Dermis blood vessel endothelial cell (primary cell): ENCODE results near the gene FOXN3. TPM values are rescaled to one million over a fixed set of nuclear protein-coding genes. Genes with fewer than 3 reads are reported as not detected.
"Not testable (repeated sequence)": the region's sequence is repeated elsewhere in the genome, so short reads cannot be mapped to it uniquely, and the experiment has no call there.

Source experiments
- DNase-seq: peaks from one replicate; pipeline ENCODE4 v3.0.0; 2010
- total RNA-seq: library from RNA; depleted of rRNA; stranded (reverse); fragments of >200 nt; gene quantifications from 2 replicates; pipeline ENCODE4 v1.2.3, GENCODE V29; 2014

FOXN3 gene
- total RNA-seq, 1 donor from 2014 or later, result 25.9 TPM

DNA sequence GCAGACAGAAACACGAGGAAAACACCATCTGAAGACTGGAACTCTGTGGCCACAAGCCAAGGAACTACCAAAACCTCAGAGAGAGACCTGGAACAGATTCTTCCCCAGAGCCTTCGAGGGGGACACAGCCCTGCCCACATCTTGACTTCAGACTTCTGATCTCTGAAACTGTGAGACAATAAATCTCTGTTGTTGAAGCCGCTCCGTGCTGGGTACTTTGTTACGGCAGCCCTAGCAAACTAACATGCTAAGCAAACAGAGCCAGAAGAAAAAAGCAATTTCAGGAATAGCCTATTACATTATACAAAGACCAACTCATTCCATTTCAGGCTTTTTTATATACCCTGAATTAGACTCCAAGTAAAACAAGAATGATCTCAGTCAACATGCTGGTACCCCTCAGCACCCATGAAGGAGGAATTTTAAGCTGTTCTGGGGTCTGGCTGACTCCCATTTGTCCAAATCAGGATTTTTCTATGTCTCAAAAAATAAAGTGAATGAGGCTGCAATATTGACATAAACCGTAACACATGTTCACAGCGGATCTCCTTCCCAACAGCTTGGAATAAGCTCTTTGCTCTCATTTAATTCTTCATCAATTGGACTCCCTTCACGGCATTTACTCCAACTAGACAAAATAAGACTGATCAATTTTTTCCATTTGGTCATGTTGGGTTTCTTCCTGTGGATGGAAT is 190.1 kb downstream of the FOXN3 start:
- no peak for DNase-seq

DNA sequence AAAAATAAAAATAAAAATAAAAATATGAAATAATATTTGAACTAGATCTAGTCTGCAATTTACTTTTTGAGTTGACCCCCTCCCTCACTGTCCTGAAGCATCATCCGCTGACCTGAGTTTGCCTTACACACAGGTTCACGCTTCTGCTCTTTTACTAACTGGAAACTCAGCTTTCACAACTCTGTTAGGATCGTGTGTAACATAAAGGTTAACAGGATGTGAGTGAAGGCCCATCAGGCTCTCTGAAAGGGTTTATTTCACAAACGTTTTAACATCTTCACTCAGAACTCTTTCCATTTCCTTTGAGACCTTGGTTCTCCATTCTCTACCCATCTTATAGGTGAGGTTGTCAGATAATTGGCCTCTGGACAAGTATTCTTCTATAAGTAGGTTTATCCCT is 191.4 kb downstream of the FOXN3 start:
- no peak for DNase-seq

DNA sequence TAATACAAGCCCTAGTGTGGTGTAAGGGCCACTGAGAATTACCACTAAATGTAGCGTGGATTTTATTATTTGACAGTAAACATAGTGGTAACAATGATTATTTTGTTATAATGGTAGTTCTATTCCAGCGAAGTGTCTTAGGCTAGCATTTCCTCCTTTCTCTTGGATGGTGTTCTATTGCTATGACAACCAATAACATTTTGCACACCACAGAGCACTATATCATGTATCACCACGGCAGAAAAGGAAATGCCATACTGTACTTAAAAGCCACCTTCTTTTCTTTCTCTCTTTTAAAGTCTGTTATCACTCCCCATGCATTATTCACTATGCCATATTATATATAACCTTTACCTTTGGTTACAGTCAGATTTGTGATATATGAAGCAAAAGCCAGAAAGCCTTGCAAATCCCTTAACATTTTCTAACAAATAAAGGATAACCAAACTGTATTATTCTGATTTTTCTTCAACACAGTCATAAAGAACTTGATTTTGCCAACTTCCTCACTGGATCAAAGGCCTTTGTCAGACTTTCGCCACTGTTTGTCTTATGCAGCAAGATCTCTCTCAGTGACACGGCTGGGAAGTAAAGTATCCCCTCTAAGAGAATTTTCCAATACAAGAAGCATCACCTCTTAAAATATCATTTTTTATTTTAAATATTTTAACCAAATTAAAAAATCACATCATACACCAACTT is 195.8 kb downstream of the FOXN3 start:
- peak; percentile 89 for DNase-seq

DNA sequence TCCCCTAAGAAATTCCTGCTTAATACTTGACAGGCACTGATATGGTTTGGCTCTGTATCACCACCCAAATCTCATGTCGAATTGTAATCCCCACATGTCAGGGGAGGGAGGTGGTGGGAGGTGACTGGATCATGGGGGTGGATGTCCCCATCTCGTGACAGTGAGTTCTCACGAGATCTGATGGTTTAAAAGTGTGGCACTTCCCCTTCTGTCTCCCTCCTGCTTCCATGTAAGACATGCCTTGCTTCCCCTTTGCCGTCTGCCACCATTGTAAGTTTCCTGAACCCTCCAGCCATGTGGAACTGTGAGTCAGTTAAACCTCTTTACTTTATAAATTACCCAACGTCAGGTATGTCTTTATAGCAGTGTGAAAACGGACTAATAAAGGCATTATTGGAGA is 198.0 kb downstream of the FOXN3 start:
- DNase-seq, result no peak

DNA sequence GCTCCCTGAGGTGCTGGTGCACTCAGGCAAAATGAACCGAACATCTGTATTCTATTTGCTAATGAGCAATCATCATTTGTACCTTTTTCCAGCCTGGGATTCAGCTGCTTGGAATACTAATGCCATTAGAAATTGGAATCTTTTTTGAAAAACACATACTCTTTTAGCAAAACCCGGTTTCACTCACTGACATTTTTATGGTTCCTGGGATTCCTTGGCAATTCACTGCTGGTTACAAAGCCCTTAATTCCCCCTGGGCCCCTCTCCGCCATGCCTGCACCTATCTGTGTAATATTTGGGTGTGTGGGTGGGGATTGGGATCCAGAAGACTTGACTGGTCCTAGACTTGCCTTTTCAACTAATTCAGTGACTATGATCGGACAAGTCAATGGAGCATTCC is 199.1 kb downstream of the FOXN3 start:
- DNase-seq, result no peak

DNA sequence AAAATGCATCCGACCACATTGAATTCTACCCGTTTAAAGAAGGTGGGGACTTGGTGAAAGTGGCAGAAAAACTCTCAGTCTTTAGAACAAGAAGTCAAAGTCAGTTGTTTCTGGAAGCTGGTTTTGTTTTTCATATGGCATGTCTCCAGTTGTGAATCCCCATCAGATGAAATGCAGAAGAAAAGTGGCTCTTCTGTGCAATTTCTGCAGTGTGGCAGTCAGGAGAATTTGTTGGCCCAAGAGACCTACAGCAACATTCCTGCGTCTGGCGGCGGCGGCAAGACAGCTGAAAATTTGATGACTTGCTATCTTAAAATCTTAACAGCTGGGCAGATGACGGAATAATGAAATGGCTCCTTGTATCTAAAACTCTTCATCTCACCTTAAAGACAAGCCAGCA is 201.5 kb downstream of the FOXN3 start:
- no peak for DNase-seq

DNA sequence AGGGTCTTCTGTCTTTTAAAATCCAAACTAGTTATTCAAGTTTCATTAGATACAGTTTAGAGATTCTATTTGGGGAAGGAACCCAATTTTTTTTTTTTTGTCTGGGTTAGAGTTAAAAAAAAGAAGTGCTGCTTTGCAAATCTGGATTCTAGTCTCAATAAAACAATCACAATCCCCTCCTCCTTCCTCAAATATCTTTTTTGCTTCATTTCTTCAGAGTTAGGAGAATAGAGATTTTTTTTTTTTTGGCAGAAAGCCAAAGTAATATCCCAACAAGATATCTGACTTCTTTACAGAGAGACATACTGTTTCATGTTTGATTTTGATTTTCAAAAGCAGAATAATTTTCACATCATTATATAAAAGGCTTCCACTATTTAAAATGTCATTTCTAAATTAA is 201.9 kb downstream of the FOXN3 start:
- DNase-seq, result no peak

DNA sequence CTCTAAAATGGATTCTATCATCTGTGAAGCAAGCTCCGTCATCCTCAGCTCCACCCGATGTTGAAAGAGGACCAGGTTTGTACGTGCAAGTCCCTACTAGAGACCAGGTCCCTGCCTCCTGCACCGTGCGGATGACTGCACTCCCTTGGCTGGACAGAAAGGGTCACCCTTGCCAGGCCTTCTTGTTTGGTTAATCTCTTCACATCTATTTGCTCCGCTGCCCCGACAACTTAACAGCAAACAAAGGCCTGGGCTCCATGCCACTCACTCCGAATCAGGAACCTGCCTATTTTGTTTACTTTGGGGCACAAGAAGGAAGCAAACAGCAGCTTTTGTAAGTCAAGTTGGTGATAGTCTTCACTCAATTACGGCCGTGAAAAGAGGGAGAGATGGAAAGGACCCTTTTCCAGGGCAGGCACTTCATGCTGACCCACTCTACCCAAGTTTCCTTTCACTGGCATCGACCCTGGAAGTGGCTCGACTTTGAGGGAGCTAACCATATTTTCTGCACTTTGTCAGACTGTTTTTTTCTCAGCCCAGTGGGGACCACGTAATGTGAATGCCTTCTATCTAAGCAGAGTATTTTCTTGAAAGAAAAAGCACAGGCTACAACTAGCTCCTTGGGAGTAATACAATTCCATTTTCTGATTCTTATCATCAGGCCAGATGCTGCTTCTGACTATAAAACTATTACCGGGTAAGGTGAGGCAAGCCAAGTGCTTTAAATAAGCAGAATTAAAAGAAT is 202.6 kb downstream of the FOXN3 start:
- DNase-seq, result peak; percentile 56

DNA sequence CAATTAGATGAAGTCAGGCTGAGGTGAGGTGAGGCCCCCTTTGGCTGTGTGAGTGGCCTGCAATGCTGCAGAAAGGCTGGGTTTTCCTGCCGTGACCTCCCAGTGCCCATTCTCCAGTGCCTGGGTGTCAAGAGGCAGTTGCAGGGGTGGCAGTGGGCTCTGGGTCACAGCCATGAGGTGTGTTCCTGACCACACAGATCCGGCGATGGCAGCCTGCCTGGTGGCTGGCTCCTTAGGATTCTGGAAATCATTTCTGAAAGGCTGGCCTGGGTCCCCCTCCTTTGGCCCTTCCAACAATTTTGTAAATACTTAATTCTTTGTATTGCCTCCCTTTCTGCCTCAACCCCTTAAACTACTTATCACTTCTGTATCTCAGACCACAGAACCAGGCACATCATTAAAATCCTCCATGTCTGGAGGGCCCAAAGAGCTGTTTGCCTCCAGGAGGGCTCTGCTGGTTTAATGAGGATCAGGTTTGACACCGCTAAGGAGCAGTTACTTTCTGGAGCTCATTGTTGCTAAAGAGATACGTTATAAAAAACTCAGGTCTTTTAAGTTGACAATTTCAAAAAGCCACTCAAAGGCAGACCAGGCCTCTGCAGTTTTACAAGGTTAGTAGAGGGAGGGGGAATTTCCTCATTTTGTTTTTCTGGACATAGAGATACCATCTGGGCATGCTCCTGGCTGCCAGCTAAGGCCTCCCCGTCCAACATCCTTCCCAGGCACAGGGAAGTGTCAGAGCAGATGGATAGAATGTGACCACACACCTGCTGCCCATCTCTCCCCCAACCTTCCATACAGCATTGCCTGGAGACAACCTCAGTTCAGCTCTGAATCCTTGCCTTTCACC is 204.4 kb downstream of the FOXN3 start:
- DNase-seq, result no peak

DNA sequence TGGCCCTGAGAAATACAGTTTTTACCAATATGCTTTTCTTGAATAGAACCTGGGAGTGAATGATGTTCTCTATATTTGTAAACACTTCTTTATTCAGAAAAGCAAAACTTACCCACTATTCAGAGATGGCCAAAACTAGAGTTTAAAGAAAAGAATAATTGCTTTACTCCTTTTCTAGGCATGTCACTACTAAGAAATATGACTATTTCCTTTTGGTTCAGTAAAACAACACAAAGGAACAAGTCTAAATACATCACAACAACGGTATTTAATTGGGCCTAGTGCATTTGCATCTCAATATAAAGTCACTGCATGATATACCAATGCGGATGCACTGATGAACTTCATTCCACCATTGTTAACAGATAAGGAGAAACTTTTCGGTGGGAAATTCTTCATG is 207.5 kb downstream of the FOXN3 start:
- DNase-seq, result no peak

DNA sequence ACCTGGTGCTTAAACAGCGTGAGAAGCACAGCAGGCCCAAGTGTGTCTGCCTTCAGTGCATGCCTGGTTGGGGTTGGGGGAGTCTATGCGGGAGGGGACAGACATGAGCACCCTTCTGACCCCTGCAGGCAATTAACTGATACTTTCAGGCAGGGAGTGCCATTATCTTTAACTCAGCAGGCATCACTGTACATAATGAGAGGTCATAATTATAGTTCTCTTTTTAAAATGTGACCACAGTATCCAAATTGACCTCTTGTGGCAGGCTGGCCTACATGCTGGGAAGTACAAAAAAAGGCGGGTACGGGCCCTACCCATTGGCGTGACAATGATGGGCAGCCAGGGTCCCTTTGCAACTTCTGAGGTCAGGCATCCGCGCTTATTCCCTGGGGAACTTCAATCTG is 209.1 kb downstream of the FOXN3 start:
- DNase-seq, result no peak

DNA sequence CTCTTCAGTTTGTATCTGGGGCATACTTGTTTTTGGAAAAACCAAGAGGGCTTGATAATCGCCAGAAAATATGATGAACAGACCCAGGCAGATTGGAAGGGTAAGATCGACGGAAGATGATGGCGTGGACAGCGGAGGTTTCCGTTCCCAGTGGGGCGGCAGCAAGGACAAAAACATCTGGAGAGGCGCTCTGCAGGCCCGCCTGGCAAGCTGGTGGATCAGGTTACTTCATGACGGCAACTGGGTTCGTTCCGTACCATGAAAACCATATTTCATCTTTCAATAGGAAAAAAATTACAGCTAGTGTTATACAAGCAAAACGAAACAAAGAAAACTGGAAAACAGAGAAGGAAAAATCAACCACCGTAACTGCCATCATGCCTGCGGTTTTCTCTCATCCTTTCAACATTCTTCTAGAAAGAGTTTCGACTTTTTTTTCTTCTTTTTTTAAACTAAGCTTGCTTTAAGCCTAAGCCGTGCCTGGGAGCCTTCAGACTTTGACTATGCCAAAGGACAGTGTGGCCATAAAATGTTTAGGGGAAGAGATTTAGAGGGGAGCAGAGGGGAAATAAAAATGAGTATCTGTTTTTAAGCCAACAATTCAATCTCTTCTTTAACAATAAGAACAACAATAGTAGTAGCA is 210.5 kb downstream of the FOXN3 start:
- no peak for DNase-seq

DNA sequence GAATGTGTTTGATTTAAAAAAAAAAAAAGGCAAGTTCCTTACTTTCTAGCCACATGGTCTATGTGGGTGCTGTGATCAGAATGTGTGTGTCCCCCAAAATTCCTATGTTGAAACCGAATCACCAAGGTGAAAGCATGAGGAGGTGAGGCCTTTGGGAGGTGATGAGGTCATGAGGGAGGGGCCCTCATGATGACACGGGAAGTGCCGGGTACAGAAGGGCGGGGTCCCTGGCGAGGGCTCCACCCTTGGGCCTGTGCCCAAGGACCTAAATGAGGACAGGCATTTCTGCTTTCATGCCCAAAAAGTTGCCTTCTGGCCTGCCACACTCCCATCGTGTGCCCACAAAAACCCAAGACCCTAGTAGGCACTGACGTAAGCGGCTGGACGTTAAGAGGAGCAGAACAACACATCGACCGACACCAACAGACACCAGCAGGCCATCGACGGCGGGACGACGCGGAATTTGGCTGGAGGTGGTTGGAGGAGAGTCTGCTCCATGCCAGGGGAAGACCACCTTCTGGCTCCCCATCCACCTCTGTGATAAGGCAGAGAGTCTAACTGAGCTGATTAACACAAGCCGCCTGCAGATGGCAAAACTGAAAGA is 211.8 kb downstream of the FOXN3 start:
- DNase-seq, result no peak

DNA sequence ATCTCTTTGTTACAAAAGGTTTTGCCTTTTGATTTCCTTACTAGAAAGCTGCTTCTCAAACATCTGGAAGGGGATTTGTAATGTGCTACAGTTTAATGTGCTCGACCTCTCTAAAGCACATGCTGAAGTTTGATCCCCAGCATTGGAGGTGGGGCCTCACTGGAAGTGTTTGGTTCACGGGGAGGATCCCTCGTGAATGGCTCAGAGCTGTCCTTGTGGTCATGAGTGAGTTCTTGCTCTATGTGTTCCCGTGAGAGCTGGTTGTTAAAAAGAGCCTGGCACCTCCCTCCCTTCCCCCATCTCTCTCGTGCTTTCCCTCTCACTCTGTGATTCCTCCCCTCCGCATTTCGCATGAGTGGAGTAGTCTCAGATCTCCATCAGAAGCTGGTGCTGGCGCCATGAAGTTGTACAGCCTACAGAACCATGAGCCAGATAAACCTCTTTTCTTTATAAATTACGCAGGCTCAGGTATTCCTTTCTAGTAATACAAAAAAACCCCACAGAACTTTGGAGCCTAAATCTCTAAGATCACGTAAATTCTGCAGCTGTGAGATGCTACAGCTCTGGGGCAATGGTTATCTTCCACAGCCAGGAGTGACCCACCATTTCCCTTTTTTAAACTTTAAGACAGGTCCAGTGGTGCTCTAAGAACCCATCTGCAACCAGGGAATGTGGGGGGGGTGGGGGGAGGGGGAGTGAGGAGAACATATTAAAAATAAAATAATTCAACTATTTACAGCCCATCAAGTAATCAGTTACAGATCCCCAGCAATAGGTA is 214.4 kb downstream of the FOXN3 start:
- no peak for DNase-seq

DNA sequence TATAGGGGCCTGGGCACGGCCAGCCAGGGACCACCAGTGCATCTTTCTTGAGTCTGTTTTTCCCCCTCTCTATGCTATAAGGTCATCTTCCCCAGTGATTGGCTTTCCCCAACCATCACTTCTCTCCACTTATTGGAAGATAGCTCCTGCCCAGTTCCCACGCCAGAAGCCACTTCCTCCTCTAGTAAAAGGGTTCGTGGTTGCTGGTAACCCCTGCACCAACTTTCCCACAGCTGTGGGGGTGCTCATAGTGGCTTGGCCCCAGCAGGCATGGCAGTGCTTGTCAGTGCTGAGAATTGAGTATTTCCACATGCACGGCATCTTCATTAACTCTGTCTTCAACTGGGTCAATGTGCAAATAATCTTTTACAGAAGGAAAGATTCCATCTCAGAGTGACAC is 215.4 kb downstream of the FOXN3 start:
- DNase-seq, result no peak

DNA sequence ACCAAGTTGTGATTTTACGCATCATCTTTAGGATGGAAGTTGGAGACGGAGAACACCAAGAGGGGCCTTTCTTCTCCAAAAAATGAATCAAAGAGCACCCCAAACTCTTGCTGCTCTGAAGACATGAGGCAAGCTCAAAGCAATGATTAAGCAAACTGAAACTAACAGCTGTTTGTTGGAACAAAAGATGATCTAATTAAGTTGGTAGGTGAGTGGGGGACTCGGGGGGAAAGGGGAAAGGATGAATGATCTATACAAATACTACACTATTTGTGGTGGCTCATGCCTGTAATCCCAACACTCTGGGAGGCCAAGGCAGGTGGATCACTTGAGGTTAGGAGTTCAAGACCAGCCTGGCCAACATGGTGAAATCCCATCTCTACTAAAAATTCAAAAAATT is 217.7 kb downstream of the FOXN3 start:
- not testable (repeated sequence) for DNase-seq

DNA sequence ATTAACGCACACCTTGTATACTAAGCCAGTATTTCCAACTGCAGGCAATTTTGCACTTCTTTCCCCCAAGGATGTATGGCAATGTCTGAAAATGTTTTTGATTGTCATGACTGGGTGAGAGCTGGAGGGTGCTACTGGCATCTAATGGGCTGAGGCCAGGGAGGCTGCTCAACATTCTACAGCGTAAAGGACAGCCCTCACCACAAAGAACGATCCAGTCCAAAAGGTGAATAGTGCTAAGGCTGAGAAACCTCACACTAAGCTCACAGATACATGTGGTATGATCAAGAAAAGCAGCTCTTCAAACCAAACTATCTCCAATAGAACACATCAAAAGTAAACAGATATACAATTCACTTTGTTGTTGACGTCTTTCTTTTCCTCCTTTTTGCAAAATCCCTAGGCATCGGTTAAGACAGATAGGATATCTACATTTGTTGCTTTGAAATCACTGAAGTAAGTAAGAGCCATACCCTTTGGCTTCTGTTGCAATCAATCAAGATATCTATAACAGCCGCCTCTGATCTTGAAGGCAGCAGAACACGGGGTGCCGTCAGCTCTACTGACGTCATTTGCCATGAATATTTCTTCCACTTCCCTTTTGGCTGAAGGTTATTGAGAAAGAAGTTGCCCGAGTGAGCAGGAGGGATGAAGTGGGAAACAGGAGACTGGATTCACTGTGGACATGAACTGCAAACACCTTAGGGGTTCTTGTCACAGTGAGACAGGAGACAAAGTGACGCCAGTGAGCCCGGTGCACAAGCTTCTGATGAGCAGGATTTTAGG is 218.3 kb downstream of the FOXN3 start:
- no peak for DNase-seq

DNA sequence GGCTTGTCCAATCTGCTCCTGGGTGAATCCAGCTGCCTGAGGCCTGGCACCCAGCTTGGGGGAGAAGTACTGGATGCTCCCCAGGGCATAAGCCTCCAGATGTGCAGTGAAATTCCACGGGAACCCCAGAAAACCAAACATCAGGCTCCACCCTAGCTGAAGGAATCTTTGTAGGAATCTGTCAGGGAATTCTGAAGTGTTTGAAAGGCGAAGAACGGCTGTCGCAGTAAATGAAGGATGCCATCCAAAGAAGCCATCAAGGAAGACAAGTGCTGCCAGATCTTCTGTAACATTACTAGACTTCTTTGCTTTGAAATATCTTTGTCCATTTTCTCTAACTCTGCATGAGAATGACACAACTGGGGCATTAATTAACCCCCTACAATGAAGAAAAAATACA is 219.4 kb downstream of the FOXN3 start:
- DNase-seq, result no peak

DNA sequence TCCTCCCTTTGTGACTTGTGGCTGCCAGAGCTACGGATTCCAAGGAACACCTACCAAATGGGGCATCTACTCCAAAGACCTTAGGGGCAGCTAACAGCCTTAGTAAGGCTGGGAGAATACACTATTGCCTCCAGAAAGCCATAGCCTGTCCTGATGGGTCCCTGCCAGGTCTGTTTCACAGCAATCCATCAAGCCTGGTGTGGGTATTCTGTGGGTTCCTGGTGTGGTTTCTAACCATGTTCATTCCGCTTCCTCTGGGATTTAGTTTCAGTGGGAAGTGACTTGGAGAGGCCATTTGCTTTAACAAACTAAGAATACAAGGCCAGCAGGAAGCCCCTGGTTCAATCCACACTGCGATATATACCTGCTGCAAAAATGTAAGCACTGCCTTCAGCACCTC is 220.5 kb downstream of the FOXN3 start:
- no peak for DNase-seq

DNA sequence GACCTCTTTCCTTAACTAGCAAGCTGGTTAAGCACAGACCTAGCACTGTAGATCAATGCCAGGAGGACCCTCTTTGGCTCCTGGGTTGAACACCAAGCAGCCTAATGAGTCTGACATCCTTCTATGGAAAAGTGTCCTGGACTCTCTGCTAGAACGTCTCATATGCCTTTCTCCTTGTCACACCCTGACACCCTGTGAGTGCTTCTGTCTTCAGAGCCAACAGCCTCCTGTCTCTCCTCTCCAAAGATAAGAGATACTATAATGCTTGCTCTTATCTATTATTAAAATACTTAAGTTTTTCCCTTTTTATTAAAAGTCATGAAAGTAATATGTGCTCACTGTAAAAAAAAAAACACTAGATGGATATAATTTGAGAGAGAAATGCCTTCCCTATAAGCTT is 222.7 kb downstream of the FOXN3 start:
- DNase-seq, result no peak
